HEK293 (cell line): Measurements from ENCODE around the gene ARL15.

ENCODE experiments used
- CTCF ChIA-PET: fragments of 350-600 bp; formaldehyde crosslinking; extraction: SDS; loops from one replicate; lab custom pipeline; 2021; ENCODE audit warnings: antibody characterized with exemption; lab: Yijun Ruan, JAX
- POLR2A ChIA-PET: fragments of 300-600 bp; formaldehyde crosslinking; extraction: SDS; loops from one replicate; lab custom pipeline; 2020; ENCODE audit warnings: antibody characterized with exemption, inconsistent platforms; lab: Yijun Ruan, JAX
- H3K27ac ChIP-seq: fragments of 200-500 bp; sonication (Bioruptor generic); 2 replicates; pipeline ENCODE4 v1.5.1; 2014; ENCODE audit warnings: low read depth, low read length, control low read depth, inconsistent platforms; ENCODE audit errors: extremely low read depth
- H3K36me3 ChIP-seq, 2 experiments: fragments of 200-500 bp in 1 of 2; sonication (Bioruptor generic) in 1 of 2; 1 replicate in 1 of 2; 2 replicates in 1 of 2; pipeline ENCODE4 v1.5.1; 2014 to 2017; ENCODE audit warnings: inconsistent platforms in 2 of 2, low read length in 2 of 2; ENCODE audit not compliant: control insufficient read depth in 2 of 2, insufficient read depth in 1 of 2
- H3K4me1 ChIP-seq: fragments of 200-500 bp; sonication (Bioruptor generic); 2 replicates; pipeline ENCODE4 v1.5.1; 2014; ENCODE audit warnings: mild to moderate bottlenecking, low read length, inconsistent platforms; ENCODE audit not compliant: control insufficient read depth, insufficient read depth
- H3K4me3 ChIP-seq: 2 replicates; pipeline ENCODE4 v1.5.1; 2011; ENCODE audit warnings: low read depth, mild to moderate bottlenecking, control low read depth, low read length, moderate library complexity
- H3K9me3 ChIP-seq: fragments of 200-500 bp; sonication (Bioruptor generic); 2 replicates; pipeline ENCODE4 v1.5.1; 2014; ENCODE audit warnings: low read depth, low read length, inconsistent platforms; ENCODE audit not compliant: control insufficient read depth, insufficient read depth
- ATF2 ChIP-seq: fragments of 450-650 bp; formaldehyde crosslinking; IDR thresholded peaks from 2 replicates; pipeline ENCODE4 v1.5.1; 2016; ENCODE audit warnings: missing biosample characterization, missing genetic modification characterization, low read depth
- KLF7 ChIP-seq: fragments of 450-650 bp; formaldehyde crosslinking; IDR thresholded peaks from 2 replicates; pipeline ENCODE4 v1.5.1; 2016; ENCODE audit warnings: missing biosample characterization, missing genetic modification characterization, borderline replicate concordance
- PATZ1 ChIP-seq: fragments of 450-650 bp; formaldehyde crosslinking; IDR thresholded peaks from 2 replicates; pipeline ENCODE4 v1.5.1; 2016; ENCODE audit warnings: missing biosample characterization, missing genetic modification characterization
- PBX3 ChIP-seq: sonication (generic); formaldehyde crosslinking; IDR thresholded peaks from 2 replicates; pipeline ENCODE4 v1.8.1; 2022; ENCODE audit warnings: mild to moderate bottlenecking, moderate library complexity, missing genetic modification reagents
- REST ChIP-seq: fragments of 450-650 bp; formaldehyde crosslinking; IDR thresholded peaks from 2 replicates; pipeline ENCODE4 v1.5.1; 2016; ENCODE audit warnings: missing biosample characterization, missing genetic modification characterization
- SP2 ChIP-seq: fragments of 450-650 bp; formaldehyde crosslinking; IDR thresholded peaks from 2 replicates; pipeline ENCODE4 v1.5.1; 2016; ENCODE audit warnings: missing biosample characterization, missing genetic modification characterization
- ZBTB8A ChIP-seq: fragments of 450-650 bp; formaldehyde crosslinking; IDR thresholded peaks from 2 replicates; pipeline ENCODE4 v1.5.1; 2016; ENCODE audit warnings: missing biosample characterization, missing genetic modification characterization
- ZNF114 ChIP-seq: fragments of 450-650 bp; formaldehyde crosslinking; IDR thresholded peaks from 2 replicates; pipeline ENCODE4 v1.5.0; 2017; ENCODE audit warnings: missing biosample characterization, missing genetic modification characterization
- ZNF169 ChIP-seq: fragments of 450-650 bp; formaldehyde crosslinking; IDR thresholded peaks from 2 replicates; pipeline ENCODE4 v1.5.1; 2016; ENCODE audit warnings: missing biosample characterization, missing genetic modification characterization
- ZNF335 ChIP-seq: fragments of 450-650 bp; formaldehyde crosslinking; conservative IDR thresholded peaks from 2 replicates; pipeline ENCODE4 v1.5.1; 2016; ENCODE audit warnings: missing biosample characterization, missing genetic modification characterization
- ZNF341 ChIP-seq: fragments of 450-650 bp; formaldehyde crosslinking; IDR thresholded peaks from 2 replicates; pipeline ENCODE4; 2016; ENCODE audit warnings: low read depth, missing biosample characterization, missing genetic modification characterization
- ZNF37A ChIP-seq: fragments of 450-650 bp; IDR thresholded peaks from 2 replicates; pipeline ENCODE4 v1.5.1; 2018; ENCODE audit warnings: missing biosample characterization, missing genetic modification characterization
- ZNF449 ChIP-seq: fragments of 450-650 bp; formaldehyde crosslinking; IDR thresholded peaks from 2 replicates; pipeline ENCODE4 v1.5.1; 2017; ENCODE audit warnings: missing biosample characterization, mild to moderate bottlenecking, missing genetic modification characterization, moderate library complexity
- ZNF530 ChIP-seq: fragments of 450-650 bp; formaldehyde crosslinking; IDR thresholded peaks from 2 replicates; pipeline ENCODE4 v1.5.1; 2016; ENCODE audit warnings: low read depth, missing biosample characterization, missing genetic modification characterization
- ZNF544 ChIP-seq: fragments of 450-650 bp; formaldehyde crosslinking; IDR thresholded peaks from 2 replicates; pipeline ENCODE4 v1.5.0; 2017; ENCODE audit warnings: missing biosample characterization, missing genetic modification characterization
- ZNF558 ChIP-seq: fragments of 450-650 bp; formaldehyde crosslinking; IDR thresholded peaks from 2 replicates; pipeline ENCODE4 v1.5.1; 2016; ENCODE audit warnings: missing biosample characterization, missing genetic modification characterization
- ZNF610 ChIP-seq: fragments of 450-650 bp; formaldehyde crosslinking; IDR thresholded peaks from 2 replicates; pipeline ENCODE4 v1.5.1; 2016; ENCODE audit warnings: missing biosample characterization, missing genetic modification characterization, borderline replicate concordance
- ZSCAN5A ChIP-seq: fragments of 450-650 bp; formaldehyde crosslinking; IDR thresholded peaks from 2 replicates; pipeline ENCODE4 v1.5.1; 2016; ENCODE audit warnings: missing biosample characterization, missing genetic modification characterization

The ARL15 gene

GRCh38 chr5:54206580-54207229 is 103.7 kb downstream of the ARL15 start:
- Histone ChIP-seq H3K9me3 (no peaks in the 10 kb centered on the region), H3K36me3 (no peaks in the 10 kb centered on the region), H3K4me1 (no peaks in the 10 kb centered on the region), H3K4me3 (no peak overlapping the region), H3K27ac (no peak overlapping the region)
- ChIA-PET CTCF (no interaction called here), POLR2A (no interaction called here)
- TF ChIP-seq ZSCAN5A (tag by site-specific recombination) (no peak), ZBTB8A (no peak), ZNF335 (no peak), KLF7 (tag by site-specific recombination) (no peak), PBX3 (no peak), REST (tag by site-specific recombination) (no peak), ZNF169 (no peak), ZNF449 (tag by site-specific recombination) (no peak), ZNF341 (tag by site-specific recombination) (no peak), ZNF558 (tag by site-specific recombination) (no peak), SP2 (tag by site-specific recombination) (no peak), ZNF530 (tag by site-specific recombination) (no peak), ZNF114 (no peak), ZNF37A (no peak), ZNF544 (no peak), PATZ1 (no peak), ATF2 (tag by site-specific recombination) (no peak), ZNF610 (tag by site-specific recombination) (no peak)
